ENCODE results near the gene LTF. TPM values are rescaled to one million over a fixed set of nuclear protein-coding genes. Genes with fewer than 3 reads are reported as not detected.
A peak's percentile ranks its signal among the peaks of the same experiment; 100 is the strongest.
"Not testable (repeated sequence)": the region's sequence is repeated elsewhere in the genome, so short reads cannot be mapped to it uniquely, and the experiment has no call there.

Gene LTF
- total RNA-seq, 3 donors from 2014 or later = 1.2 to 1.4 (median 1.2) TPM

DNA sequence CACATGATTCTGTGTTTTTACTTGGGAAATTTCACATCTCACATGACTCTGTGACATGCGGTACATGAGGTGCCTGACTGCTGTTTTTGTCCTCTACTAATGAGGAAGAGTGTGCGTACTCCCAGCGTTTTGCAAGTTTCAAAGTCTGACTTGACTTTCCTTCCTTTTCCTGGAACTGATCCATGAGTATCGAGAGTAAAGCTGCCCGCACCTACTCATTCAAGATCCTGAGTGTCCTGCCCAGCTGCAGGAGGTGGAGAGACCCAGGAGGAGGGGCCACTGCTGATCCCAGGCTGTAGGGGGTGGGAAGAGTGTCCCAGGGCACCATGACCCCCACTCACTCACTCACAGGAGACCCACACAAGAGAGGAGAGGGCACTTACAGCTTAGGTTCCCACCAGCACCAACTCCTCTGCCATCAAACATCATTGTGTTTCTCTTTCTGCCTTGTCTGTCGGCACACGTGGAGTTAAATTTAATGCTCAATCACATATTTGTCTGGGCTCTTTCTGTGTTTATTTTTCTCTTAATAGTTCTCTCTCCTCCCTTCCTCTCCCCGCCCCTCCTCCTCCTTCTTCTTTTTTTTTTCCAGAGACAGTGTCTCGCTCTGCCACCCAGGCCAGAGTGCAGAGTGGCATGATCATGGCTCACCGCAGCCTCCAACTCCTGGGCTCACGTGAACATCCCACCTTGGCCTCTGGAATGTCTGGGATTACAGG, 59.2 kb downstream of the LTF start:
- TF ChIP-seq, protein P1, sequence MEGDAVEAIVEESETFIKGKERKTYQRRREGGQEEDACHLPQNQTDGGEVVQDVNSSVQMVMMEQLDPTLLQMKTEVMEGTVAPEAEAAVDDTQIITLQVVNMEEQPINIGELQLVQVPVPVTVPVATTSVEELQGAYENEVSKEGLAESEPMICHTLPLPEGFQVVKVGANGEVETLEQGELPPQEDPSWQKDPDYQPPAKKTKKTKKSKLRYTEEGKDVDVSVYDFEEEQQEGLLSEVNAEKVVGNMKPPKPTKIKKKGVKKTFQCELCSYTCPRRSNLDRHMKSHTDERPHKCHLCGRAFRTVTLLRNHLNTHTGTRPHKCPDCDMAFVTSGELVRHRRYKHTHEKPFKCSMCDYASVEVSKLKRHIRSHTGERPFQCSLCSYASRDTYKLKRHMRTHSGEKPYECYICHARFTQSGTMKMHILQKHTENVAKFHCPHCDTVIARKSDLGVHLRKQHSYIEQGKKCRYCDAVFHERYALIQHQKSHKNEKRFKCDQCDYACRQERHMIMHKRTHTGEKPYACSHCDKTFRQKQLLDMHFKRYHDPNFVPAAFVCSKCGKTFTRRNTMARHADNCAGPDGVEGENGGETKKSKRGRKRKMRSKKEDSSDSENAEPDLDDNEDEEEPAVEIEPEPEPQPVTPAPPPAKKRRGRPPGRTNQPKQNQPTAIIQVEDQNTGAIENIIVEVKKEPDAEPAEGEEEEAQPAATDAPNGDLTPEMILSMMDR (IDR thresholded peaks at IDR 0.05) = no peak
- no peaks in the 10 kb centered on the region for H3K9me3 ChIP-seq
- H3K4me1 ChIP-seq (ENCODE audit: low read depth) = peaks cover 21% of the 10 kb centered on the region
- peak; percentile 77 for ATAC-seq
- intact Hi-C loops (cut with DNase I, micrococcal nuclease) = no loop called here
- peak; percentile 67 to 75 (median 71) for DNase-seq
- no peaks in the 10 kb centered on the region for H3K36me3 ChIP-seq (ENCODE audit: low read depth)
- no peak overlapping the region for H3K4me3 ChIP-seq

DNA sequence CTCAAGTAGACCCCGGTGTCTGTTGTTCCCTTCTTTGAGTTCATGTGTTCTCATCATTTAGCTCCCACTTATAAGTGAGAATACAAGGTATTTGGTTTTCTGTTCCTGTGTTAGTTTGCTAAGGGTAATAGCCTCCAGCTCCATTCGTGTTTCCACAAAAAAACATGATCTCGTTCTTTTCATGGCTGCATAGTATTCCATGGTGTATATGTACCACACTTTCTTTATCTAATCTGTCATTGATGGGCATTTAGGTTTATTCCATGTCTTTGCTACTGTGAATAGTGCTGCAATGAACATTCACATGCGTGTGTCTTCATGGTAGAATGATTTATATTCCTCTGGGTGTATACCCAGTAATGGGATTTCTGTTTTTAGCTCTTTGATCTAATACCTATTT, 61.8 kb downstream of the LTF start:
- DNase-seq; H3K9me3 ChIP-seq; intact Hi-C loops (cut with DNase I, micrococcal nuclease); H3K36me3 ChIP-seq (ENCODE audit: low read depth); ATAC-seq; H3K4me3 ChIP-seq: not testable (repeated sequence)
- peaks cover 21% of the 10 kb centered on the region for H3K4me1 ChIP-seq (ENCODE audit: low read depth)

DNA sequence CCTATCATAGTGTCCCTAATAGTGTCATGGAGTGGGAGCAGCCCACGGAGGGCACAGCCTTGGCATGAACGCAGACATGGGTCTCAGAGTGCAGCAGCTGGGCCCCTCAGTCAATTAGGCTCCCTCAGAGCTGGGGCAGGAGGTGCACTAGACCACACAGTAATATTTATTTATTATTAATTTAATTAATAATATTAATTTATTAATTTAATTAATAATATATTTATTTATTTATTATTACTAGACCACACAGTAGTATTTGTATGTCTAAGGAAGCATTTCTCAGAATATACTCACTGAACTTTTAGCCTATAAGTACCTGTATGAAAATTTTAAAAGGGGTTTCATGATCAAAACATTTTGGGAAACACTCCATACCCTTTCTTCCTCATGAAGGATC, 63.1 kb downstream of the LTF start:
- peaks cover 18% of the 10 kb centered on the region for H3K4me1 ChIP-seq (ENCODE audit: low read depth)
- no peak overlapping the region for H3K4me3 ChIP-seq
- ATAC-seq = no peak
- H3K9me3 ChIP-seq = no peaks in the 10 kb centered on the region
- H3K36me3 ChIP-seq (ENCODE audit: low read depth) = no peaks in the 10 kb centered on the region
- TF ChIP-seq, protein P1 (IDR thresholded peaks at IDR 0.05) = no peak
- intact Hi-C loops (cut with DNase I, micrococcal nuclease) = no loop called here
- DNase-seq = no peak

DNA sequence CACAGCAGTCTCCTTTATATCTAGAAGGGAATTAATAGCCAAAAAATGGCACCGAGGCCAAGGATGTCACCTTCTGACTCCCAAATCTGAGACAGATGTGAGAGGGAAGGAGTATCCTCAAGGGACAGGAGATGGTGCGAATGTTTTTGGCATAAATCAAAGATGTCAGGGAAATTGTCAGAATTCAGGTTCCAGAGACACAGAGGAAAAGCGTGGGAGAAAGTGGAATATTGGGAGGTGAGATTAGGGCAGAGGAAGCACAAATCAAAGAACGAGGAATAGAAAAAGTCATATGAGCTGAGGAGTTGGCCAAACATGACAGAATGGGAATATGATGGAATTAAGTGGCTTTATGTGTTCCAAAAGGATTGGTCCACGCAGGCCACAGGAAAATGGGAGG, 63.9 kb downstream of the LTF start:
- DNase-seq = no peak
- ATAC-seq = no peak
- TF ChIP-seq, protein P1 (IDR thresholded peaks at IDR 0.05) = no peak
- H3K4me1 ChIP-seq (ENCODE audit: low read depth) = peaks cover 10% of the 10 kb centered on the region
- H3K4me3 ChIP-seq = no peak overlapping the region
- intact Hi-C loops (cut with DNase I, micrococcal nuclease) = no loop called here
- H3K36me3 ChIP-seq (ENCODE audit: low read depth) = no peaks in the 10 kb centered on the region
- H3K9me3 ChIP-seq = no peaks in the 10 kb centered on the region

DNA sequence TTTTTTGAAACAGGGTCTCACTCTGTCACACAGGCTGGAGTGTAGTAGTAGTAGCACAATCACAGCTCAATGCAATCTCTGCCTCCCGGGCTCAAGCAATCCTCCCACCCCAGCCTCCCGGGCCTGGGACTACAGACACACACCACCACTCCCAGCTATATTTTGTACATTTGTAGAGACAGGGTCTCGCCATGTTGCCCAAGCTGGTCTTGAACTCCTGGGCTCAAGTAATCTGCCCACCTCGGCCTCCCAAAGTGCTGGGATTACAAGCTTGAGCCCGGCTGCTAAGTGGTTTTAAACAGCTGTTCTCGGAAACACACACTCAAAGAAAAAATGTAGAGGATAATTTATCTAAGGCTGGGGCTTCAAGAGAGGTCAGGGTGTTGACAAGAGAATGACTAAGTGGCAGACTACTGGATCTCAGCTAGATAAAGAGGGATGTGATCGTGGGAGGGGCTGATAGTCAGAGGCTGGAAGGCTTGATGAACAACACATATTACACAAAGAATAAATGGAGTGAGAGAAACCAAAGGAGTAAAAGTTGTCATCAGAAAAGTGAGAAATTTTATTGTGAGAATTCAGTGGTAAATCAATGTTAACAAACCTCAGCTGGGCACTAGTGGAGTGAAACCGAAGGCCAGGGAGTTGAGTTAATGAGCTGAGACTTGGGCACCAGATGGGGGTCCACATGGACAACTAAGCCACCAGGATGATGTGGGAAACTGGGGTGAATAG, 64.5 kb downstream of the LTF start:
- TF ChIP-seq, protein P1 (IDR thresholded peaks at IDR 0.05) = no peak
- Histone ChIP-seq H3K4me1 (ENCODE audit: low read depth) (peaks cover 9% of the 10 kb centered on the region), H3K36me3 (ENCODE audit: low read depth) (no peaks in the 10 kb centered on the region), H3K4me3 (no peak overlapping the region), H3K9me3 (no peaks in the 10 kb centered on the region)
- DNase-seq (no peak), ATAC-seq (no peak)
- intact Hi-C loops (cut with DNase I, micrococcal nuclease) = no loop called here

DNA sequence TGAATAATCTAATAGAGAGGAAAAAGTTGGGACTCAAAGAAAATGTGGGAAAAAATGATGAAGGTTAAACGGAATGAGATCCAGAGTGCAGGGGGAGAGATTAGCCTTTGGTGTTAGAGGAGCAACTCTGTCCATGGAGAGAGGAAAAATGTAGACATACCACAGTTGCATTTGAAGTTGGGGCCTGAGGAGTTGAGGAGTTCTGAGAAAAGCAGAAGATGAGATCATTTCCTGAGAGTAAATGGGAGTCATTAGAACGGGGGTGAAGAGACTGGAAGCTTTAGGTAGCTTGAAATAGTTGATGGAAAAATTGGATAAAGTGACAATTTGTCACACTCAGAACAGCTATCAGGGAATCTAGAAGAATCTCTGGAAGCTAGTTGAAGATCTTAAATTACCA, 65.1 kb downstream of the LTF start:
- Histone ChIP-seq H3K36me3 (ENCODE audit: low read depth) (no peaks in the 10 kb centered on the region), H3K4me1 (ENCODE audit: low read depth) (peaks cover 3% of the 10 kb centered on the region), H3K9me3 (no peaks in the 10 kb centered on the region), H3K4me3 (no peak overlapping the region)
- TF ChIP-seq, protein P1 (IDR thresholded peaks at IDR 0.05) = no peak
- intact Hi-C loops (cut with DNase I, micrococcal nuclease) = no loop called here
- DNase-seq (no peak), ATAC-seq (no peak)

Measured in mucosa of descending colon (tissue), 3 donors.